GM12873 (cell line): Measurements from ENCODE around the gene SP2.
A peak's percentile ranks its signal among the peaks of the same experiment; 100 is the strongest.

Experiments used
- TF ChIP-seq, protein P1 (sequence below): IDR thresholded peaks from 2 replicates; pipeline ENCODE4 v1.5.1; 2012; ENCODE audit warnings: low read depth, mild to moderate bottlenecking, moderate library complexity, low read length, control low read depth; ENCODE audit not compliant: insufficient read depth; ENCODE audit errors: missing control alignments

The SP2 gene

DNA sequence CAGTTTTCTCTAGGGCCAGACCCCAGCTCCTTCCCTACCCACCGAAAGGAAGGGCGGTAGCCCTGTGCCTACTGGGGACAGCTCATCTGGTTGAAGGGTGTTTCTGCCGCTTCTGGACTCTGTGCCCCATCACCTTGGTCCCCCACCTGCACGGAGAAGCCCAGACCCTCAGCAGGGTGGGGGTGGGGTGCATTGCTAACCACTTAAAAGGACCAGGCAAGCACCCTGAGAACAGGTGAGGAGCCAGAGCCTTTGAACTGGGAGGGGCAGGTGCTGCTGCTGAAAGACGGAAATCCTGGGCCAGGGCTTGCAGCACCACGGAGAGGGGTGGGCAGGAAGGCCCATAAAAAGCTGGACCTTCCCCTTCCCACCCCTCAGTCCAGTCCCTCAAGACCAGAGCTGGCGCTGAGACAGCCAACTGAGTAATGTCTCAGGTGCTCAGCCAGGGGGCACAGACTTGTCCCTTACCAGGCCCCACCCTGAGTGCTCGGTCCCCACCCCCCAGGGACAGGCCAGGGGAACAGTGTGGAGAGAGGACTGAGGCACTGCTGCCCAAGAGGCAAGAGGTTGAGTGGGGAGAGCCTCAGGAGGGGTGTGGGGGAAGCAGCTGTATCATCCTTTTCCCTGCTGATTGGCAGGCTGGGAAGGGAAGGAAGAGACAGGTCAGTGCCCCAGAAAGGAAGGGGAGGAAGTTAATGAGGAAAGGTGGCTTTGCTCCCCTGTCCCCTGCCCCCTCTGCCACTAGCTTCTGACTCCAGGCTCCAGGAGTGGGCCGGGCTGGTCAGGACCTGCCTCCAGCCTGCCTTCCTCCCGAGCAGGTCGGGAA is 10.9 kb upstream of the SP2 start:
- TF ChIP-seq, protein P1, sequence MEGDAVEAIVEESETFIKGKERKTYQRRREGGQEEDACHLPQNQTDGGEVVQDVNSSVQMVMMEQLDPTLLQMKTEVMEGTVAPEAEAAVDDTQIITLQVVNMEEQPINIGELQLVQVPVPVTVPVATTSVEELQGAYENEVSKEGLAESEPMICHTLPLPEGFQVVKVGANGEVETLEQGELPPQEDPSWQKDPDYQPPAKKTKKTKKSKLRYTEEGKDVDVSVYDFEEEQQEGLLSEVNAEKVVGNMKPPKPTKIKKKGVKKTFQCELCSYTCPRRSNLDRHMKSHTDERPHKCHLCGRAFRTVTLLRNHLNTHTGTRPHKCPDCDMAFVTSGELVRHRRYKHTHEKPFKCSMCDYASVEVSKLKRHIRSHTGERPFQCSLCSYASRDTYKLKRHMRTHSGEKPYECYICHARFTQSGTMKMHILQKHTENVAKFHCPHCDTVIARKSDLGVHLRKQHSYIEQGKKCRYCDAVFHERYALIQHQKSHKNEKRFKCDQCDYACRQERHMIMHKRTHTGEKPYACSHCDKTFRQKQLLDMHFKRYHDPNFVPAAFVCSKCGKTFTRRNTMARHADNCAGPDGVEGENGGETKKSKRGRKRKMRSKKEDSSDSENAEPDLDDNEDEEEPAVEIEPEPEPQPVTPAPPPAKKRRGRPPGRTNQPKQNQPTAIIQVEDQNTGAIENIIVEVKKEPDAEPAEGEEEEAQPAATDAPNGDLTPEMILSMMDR: no peak

DNA sequence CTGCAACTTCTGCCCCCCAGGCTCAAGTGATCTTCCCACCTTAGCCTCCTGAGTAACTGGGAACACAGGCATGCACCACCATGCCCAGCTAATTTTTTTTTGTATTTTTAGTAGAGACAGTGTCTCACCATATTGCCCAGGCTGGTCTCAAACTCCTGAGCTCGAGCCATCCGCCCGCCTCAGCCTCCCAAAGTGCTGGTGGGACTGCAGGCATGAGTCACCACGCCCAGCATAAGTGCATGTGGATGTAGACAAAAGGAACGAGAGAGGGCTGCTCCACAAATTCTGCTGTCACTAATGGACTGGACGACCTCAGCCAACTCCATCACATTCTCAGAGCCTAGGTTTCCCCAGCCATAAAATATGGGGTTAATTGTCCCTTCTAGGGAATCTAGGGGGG is 7.7 kb upstream of the SP2 start:
- TF ChIP-seq, protein P1: no peak

DNA sequence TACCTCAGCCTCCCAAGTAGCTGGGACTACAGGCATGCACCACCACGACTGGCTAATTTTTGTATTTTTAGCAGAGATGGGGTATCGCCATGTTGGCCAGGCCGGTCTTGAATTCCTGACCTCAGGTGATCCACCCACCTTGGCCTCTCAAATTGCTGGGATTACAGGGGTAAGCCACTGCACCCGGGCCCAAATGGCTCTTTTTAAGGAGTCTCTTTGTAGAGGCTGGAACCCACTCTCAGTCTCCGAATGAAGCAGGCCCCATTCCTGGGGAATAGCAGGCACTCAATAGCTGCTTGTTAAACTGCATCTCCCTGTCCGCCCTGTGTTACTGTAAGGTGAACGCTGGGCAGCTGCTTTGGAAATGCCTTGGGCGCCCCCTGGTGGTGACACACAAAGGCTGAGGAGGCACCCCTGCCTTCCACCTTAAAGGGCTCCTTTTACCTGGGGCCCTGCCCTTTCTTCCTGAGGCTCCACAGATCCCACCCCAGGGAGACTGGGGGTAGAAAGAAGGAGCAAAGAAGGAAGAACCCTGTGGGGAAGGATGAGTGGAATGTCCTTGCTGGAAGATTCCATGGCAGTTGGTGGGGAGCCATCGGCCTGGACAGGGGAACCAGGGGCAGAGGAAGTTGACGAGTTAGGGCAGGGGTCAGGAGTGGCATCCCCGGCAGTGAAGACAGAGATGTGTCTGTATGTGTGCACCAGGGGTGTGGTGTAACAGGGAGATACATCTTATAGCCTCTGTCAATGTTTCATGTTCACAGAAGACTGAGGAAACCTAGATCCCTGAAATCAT is 6.1 kb upstream of the SP2 start:
- TF ChIP-seq, protein P1: peak; percentile 90

DNA sequence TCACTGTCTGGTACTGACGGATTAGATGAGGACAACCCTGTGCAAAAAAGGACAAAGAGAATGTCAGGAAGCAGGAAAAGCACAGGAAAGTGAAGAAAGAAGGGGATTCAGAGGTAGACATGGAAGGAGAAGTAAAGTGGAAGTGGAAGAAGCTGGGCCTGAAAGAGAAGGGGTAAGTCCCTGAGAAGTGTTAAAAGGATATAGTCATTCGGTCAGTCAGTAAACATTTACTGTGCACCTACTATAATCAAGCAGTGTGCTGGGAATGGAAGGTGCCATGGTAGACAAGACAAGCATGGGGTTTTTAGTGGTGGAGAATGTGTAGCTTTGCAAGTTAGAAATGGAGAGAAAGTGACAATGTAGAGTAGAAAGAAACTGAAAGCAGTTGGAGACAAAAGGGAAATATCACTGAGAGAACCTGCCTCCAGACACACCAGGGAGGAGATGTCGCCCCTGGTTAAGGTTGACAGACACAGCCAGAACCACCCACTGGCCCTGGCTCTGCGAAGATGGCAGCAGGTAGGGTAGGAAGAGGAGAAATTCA is 4.4 kb upstream of the SP2 start:
- TF ChIP-seq, protein P1: no peak

DNA sequence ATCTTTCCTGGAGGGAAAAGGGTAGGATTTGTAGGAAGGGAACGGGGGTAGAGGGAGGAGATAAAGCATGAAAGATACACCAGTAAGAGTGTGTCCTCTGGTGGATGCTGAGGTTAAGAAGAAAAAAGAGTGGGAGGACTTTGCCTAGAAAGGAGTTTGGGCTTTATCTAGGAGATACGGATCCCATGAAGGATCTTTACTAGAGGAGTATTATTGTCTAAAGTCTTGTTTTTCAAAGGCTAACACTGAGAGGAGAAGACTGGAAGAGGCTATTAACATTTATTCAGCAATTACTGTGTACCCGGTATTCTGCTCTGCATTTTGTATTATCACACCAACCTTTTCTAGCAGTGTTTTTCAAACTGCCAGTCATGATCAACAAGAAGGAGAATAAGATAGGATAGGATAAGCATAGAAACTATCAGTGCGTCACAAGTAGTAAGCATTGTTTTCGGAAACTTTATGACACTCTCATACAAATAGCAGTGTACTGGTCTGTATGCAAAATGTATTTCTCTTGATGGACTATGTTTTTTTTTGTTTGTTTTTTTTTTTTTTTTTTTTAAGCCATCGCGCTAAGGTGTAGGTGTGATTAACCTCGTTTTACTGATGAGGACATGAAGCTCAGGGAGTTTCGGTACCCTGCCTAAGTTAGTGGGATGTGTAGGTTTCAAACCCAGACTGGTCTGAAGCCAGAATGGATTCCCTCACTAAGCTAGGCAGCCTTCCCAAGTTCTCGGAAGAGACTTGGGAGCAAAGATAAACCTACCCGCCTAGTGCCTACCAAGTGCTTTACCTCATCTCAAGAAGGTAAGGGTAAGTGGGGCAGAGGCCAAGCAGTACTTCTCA is 1.3 kb upstream of the SP2 start:
- TF ChIP-seq, protein P1: no peak

DNA sequence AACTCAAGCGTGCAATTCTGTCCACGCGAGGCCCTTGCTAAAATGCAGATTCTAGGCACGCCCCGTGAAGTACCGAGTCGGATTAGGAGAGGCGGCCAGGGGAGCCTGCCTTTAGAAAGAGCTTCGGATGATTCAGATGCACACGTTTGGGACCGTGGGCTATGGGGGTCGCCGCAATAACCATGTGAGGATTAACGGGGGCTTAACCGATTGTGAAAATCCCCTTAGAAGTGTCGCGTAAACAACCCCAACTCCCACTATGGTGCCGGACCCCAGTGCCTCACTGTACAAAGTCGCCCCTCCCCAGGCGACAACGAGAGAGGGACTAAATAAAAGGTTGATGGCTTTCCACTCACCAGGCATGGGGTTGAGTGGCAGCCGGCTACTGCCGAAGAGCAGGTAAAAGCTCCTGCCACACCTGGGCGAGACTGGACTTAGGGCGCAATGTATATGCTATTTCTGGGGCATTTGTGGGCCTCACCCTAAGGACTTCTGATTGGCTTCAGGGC is 635 bp upstream of the SP2 start:
- TF ChIP-seq, protein P1: no peak
